ENCODE data around the gene SPECC1L. TPM values are rescaled to one million over a fixed set of nuclear protein-coding genes. Genes with fewer than 3 reads are reported as not detected.

Gene SPECC1L
- total RNA-seq, 1 experiment from 2014 or later: 40.8 TPM

- no TSS peak for BruUV-seq (replicated peaks)
- no peak overlapping the region for H3K4me2 ChIP-seq (ENCODE audit: low read length)
- no peaks in the 10 kb centered on the region for H3K27me3 ChIP-seq (ENCODE audit: insufficient read depth, low read length)
- H3K4me3 ChIP-seq (replicated peaks in 1 of 2; ENCODE audit: low read depth in 1 of 2, low read length in 2 of 2): no peak overlapping the region
- peaks cover 30 to 32% of the 10 kb centered on the region in 2 experiments; a peak in 3 of 4 replicates for H3K36me3 ChIP-seq (ENCODE audit: control insufficient read depth in 1 of 2, insufficient read depth in 2 of 2, low read length in 2 of 2)
- no peak overlapping the region for H2AFZ ChIP-seq (ENCODE audit: low read depth, low read length, poor library complexity, severe bottlenecking)
- no peak for TF ChIP-seq JUND (IDR thresholded peaks at IDR 0.05)
- no peak for TF ChIP-seq ATF3 (IDR thresholded peaks at IDR 0.05)
- no peak for TF ChIP-seq ZBTB33 (IDR thresholded peaks at IDR 0.05; ENCODE audit: extremely low read depth, insufficient replicate concordance, low read length)
- no peak for TF ChIP-seq POLR2A (IDR thresholded peaks at IDR 0.05; ENCODE audit: borderline replicate concordance, extremely low read depth, insufficient read depth, insufficient read length)
- no peak for TF ChIP-seq CTCF (IDR thresholded peaks at IDR 0.05 in 2 of 3, conservative IDR thresholded peaks at IDR 0.05 in 1 of 3; ENCODE audit: borderline replicate concordance in 1 of 3, insufficient read depth in 1 of 3, low read depth in 2 of 3, low read length in 2 of 3)
- TF ChIP-seq CBX3 (IDR thresholded peaks at IDR 0.05; ENCODE audit: low read depth): no peak
- no peak for TF ChIP-seq EZH2 (IDR thresholded peaks at IDR 0.05)
- no peak for TF ChIP-seq ELF1 (IDR thresholded peaks at IDR 0.05; ENCODE audit: borderline replicate concordance, low read depth)
- no peak for TF ChIP-seq POLR2AphosphoS5 (IDR thresholded peaks at IDR 0.05; ENCODE audit: low read depth, low read length)
- TF ChIP-seq CEBPB (IDR thresholded peaks at IDR 0.05; ENCODE audit: low read depth): no peak
- TF ChIP-seq MAX (IDR thresholded peaks at IDR 0.05): no peak
- no peak for TF ChIP-seq SIN3A (IDR thresholded peaks at IDR 0.05; ENCODE audit: low read depth)
- no peak overlapping the region for H3K27ac ChIP-seq (ENCODE audit: low read depth, low read length)
- DNase-seq (ENCODE audit: low read depth, low spot score): no peak
- peaks cover 75% of the 10 kb centered on the region for H3K79me2 ChIP-seq (ENCODE audit: insufficient read depth, low read length)
- no peaks in the 10 kb centered on the region for H3K9me3 ChIP-seq (ENCODE audit: control insufficient read depth in 1 of 2, insufficient read depth in 1 of 2, low read depth in 1 of 2, low read length in 2 of 2)
- no peaks in the 10 kb centered on the region for H3K4me1 ChIP-seq (ENCODE audit: control insufficient read depth in 1 of 2, insufficient read depth in 2 of 2, low read length in 2 of 2)
- ATAC-seq: no peak
- H4K20me1 ChIP-seq (ENCODE audit: insufficient read depth): no peaks in the 10 kb centered on the region
- ChIA-PET RAD21 (ENCODE audit: low non-redundant PET in 1 of 2, low total read pairs in 2 of 2, uncharacterized antibody in 2 of 2, unreplicated experiment in 2 of 2) (no interaction called here), CTCF (no interaction called here), POLR2A (no interaction called here)
- no peak overlapping the region for H3K9ac ChIP-seq (ENCODE audit: low read length)
- no peaks in the 10 kb centered on the region for H3K9me2 ChIP-seq (ENCODE audit: insufficient read depth)
- intact Hi-C loops (cut with micrococcal nuclease): no loop called here
These were observed 40.3 kb downstream of the SPECC1L start for GRCh38 chr22:24310969-24311368.
